ENCODE results near the gene CELSR1.
A peak's percentile ranks its signal among the peaks of the same experiment; 100 is the strongest.

CELSR1 gene

GRCh38 chr22:46574993-46575910 is 37.8 kb upstream of the CELSR1 start:
- peak; percentile 36 for ATAC-seq
- TF ChIP-seq, protein P1, sequence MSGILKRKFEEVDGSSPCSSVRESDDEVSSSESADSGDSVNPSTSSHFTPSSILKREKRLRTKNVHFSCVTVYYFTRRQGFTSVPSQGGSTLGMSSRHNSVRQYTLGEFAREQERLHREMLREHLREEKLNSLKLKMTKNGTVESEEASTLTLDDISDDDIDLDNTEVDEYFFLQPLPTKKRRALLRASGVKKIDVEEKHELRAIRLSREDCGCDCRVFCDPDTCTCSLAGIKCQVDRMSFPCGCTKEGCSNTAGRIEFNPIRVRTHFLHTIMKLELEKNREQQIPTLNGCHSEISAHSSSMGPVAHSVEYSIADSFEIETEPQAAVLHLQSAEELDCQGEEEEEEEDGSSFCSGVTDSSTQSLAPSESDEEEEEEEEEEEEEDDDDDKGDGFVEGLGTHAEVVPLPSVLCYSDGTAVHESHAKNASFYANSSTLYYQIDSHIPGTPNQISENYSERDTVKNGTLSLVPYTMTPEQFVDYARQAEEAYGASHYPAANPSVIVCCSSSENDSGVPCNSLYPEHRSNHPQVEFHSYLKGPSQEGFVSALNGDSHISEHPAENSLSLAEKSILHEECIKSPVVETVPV (CRISPR knock-in tag; IDR thresholded peaks at IDR 0.05): no peak
- TF ChIP-seq PPARA (CRISPR knock-in tag; IDR thresholded peaks at IDR 0.05; ENCODE audit: borderline replicate concordance): no peak
- no peak for TF ChIP-seq CREB5 (CRISPR knock-in tag; IDR thresholded peaks at IDR 0.05; ENCODE audit: low read depth)
- no peak for TF ChIP-seq ZNF8 (CRISPR knock-in tag; IDR thresholded peaks at IDR 0.05)
- no peak for TF ChIP-seq ZNF70 (CRISPR knock-in tag; IDR thresholded peaks at IDR 0.05)
- no peak for TF ChIP-seq OSR1 (CRISPR knock-in tag; IDR thresholded peaks at IDR 0.05)

GRCh38 chr22:46574438-46574992 is 37.1 kb upstream of the CELSR1 start:
- ATAC-seq: no peak
- no peak for TF ChIP-seq GLIS3 (CRISPR knock-in tag; IDR thresholded peaks at IDR 0.05)
- TF ChIP-seq CREB5 (CRISPR knock-in tag; IDR thresholded peaks at IDR 0.05; ENCODE audit: low read depth): no peak
- TF ChIP-seq ESRRG (CRISPR knock-in tag; IDR thresholded peaks at IDR 0.05): no peak
- no peak for TF ChIP-seq ISL1 (CRISPR knock-in tag; IDR thresholded peaks at IDR 0.05)
- TF ChIP-seq TCF4 (CRISPR knock-in tag; IDR thresholded peaks at IDR 0.05; ENCODE audit: borderline replicate concordance): no peak
- TF ChIP-seq, protein P1 (CRISPR knock-in tag; IDR thresholded peaks at IDR 0.05): no peak
- TF ChIP-seq SNAI2 (CRISPR knock-in tag; IDR thresholded peaks at IDR 0.05): no peak
- TF ChIP-seq, protein P2, sequence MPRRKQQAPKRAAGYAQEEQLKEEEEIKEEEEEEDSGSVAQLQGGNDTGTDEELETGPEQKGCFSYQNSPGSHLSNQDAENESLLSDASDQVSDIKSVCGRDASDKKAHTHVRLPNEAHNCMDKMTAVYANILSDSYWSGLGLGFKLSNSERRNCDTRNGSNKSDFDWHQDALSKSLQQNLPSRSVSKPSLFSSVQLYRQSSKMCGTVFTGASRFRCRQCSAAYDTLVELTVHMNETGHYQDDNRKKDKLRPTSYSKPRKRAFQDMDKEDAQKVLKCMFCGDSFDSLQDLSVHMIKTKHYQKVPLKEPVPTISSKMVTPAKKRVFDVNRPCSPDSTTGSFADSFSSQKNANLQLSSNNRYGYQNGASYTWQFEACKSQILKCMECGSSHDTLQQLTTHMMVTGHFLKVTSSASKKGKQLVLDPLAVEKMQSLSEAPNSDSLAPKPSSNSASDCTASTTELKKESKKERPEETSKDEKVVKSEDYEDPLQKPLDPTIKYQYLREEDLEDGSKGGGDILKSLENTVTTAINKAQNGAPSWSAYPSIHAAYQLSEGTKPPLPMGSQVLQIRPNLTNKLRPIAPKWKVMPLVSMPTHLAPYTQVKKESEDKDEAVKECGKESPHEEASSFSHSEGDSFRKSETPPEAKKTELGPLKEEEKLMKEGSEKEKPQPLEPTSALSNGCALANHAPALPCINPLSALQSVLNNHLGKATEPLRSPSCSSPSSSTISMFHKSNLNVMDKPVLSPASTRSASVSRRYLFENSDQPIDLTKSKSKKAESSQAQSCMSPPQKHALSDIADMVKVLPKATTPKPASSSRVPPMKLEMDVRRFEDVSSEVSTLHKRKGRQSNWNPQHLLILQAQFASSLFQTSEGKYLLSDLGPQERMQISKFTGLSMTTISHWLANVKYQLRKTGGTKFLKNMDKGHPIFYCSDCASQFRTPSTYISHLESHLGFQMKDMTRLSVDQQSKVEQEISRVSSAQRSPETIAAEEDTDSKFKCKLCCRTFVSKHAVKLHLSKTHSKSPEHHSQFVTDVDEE (CRISPR knock-in tag; IDR thresholded peaks at IDR 0.05): no peak
- no peak for TF ChIP-seq ZC3H10 (CRISPR knock-in tag; IDR thresholded peaks at IDR 0.05)
- no peak for TF ChIP-seq RARB (CRISPR knock-in tag; IDR thresholded peaks at IDR 0.05)
- no peak for TF ChIP-seq ZNF565 (CRISPR knock-in tag; conservative IDR thresholded peaks at IDR 0.05; ENCODE audit: low read depth)
- TF ChIP-seq, protein P3, sequence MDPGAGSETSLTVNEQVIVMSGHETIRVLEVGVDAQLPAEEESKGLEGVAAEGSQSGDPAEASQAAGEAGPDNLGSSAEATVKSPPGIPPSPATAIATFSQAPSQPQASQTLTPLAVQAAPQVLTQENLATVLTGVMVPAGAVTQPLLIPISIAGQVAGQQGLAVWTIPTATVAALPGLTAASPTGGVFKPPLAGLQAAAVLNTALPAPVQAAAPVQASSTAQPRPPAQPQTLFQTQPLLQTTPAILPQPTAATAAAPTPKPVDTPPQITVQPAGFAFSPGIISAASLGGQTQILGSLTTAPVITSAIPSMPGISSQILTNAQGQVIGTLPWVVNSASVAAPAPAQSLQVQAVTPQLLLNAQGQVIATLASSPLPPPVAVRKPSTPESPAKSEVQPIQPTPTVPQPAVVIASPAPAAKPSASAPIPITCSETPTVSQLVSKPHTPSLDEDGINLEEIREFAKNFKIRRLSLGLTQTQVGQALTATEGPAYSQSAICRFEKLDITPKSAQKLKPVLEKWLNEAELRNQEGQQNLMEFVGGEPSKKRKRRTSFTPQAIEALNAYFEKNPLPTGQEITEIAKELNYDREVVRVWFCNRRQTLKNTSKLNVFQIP (CRISPR knock-in tag; IDR thresholded peaks at IDR 0.05; ENCODE audit: borderline replicate concordance, low read depth): no peak
- no peak for TF ChIP-seq ZFP3 (CRISPR knock-in tag; IDR thresholded peaks at IDR 0.05)
- no peak for TF ChIP-seq OSR1 (CRISPR knock-in tag; IDR thresholded peaks at IDR 0.05)
- no peak for TF ChIP-seq TOX (CRISPR knock-in tag; IDR thresholded peaks at IDR 0.05; ENCODE audit: borderline replicate concordance)
- TF ChIP-seq PATZ1 (CRISPR knock-in tag; IDR thresholded peaks at IDR 0.05; ENCODE audit: borderline replicate concordance): no peak
- TF ChIP-seq ZNF8 (CRISPR knock-in tag; IDR thresholded peaks at IDR 0.05): no peak
- TF ChIP-seq CSDC2 (CRISPR knock-in tag; IDR thresholded peaks at IDR 0.05): no peak
- TF ChIP-seq ARNTL (CRISPR knock-in tag; IDR thresholded peaks at IDR 0.05; ENCODE audit: borderline replicate concordance, low read depth): no peak
